Occipital lobe (tissue), 2 donors: ENCODE data around the gene TENT4B. TPM values are rescaled to one million over a fixed set of nuclear protein-coding genes. Genes with fewer than 3 reads are reported as not detected.
"Not testable (repeated sequence)": the region's sequence is repeated elsewhere in the genome, so short reads cannot be mapped to it uniquely, and the experiment has no call there.

ENCODE experiments used
- DNase-seq: peaks from one replicate; lab custom pipeline; 2025; lab: John Stamatoyannopoulos, UW
- total RNA-seq: library from RNA; depleted of rRNA; stranded (reverse); fragments of >200 nt; gene quantifications from one replicate; pipeline ENCODE4 v1.2.3, GENCODE V29; 2014

The TENT4B gene
- total RNA-seq, 1 donor from 2014 or later: 31.4 TPM

- no peak for DNase-seq
Observed at GRCh38 chr16:50154420-50154950, 1.4 kb downstream of the TENT4B start.

- DNase-seq: no peak
Observed at GRCh38 chr16:50155925-50156324, 2.8 kb downstream of the TENT4B start.

DNA sequence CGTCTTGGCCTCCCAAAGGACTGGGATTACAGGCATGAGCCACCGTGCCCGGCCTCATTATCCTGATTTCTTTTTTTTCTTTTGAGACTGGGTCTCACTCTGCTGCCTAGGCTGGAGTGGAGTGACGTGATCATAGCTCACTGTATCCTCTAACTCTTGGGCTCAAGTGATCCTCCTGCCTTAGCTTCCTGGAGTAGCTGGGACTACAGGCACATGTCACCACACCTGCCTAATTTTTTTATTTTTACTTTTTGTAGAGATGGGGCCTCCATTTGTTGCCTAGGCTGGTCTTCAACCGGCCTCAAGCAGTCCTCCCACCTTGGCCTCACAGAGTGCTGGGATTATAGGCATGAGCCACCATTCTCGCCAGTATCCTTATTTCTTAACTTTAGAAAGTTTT, 3.5 kb downstream of the TENT4B start:
- DNase-seq: no peak

DNA sequence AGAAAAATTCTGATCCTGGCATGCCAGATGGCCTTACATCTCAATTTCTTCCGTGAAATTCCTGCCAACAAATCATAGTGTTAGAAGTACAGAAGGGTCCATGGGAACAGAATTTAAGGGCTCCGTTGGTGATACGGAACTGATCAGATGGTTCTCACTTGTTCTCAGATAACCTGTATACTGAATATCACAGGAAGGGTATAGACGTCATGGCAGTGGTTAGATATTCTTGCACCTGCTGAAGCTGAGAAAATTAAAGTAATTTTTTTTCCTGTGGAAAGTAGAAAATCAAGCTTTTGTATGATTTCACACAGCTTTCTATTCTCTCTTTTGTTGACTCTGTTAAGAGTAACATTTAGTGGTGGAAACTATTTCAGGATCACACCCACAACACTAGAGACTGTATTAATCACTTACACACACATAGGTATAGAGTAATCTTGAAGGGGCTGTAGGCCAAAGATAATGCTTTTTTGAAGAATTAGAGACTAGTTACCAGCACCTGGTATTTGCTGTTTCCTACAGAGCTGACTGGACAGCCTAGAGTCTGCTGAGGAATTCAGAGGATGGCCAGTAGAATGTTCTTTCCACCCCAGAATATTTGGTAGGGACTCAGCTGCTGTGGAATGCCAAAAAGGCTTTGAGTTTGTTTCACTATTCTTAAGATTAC, 7.5 kb downstream of the TENT4B start:
- DNase-seq: no peak

GRCh38 chr16:50161950-50162349, 8.8 kb downstream of the TENT4B start:
- DNase-seq: no peak

DNA sequence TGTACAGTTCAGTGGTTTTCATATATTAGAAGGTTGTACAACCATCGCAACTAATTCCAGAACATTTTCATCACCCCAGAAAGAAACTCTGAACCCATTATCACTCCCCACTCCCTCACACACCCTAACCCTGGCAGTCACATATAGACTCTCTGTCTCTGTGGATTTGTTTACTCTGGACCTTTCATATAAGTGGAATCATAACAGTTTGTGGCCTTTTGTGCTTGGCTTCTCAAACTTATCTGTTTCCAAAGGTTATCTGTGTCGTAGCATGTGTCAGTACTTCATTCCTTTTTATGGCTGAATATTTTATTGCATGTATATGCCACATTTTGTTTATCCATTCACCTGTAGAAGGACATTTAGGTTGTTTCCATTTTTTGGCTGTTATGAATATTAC, 12.4 kb downstream of the TENT4B start:
- no peak for DNase-seq

DNA sequence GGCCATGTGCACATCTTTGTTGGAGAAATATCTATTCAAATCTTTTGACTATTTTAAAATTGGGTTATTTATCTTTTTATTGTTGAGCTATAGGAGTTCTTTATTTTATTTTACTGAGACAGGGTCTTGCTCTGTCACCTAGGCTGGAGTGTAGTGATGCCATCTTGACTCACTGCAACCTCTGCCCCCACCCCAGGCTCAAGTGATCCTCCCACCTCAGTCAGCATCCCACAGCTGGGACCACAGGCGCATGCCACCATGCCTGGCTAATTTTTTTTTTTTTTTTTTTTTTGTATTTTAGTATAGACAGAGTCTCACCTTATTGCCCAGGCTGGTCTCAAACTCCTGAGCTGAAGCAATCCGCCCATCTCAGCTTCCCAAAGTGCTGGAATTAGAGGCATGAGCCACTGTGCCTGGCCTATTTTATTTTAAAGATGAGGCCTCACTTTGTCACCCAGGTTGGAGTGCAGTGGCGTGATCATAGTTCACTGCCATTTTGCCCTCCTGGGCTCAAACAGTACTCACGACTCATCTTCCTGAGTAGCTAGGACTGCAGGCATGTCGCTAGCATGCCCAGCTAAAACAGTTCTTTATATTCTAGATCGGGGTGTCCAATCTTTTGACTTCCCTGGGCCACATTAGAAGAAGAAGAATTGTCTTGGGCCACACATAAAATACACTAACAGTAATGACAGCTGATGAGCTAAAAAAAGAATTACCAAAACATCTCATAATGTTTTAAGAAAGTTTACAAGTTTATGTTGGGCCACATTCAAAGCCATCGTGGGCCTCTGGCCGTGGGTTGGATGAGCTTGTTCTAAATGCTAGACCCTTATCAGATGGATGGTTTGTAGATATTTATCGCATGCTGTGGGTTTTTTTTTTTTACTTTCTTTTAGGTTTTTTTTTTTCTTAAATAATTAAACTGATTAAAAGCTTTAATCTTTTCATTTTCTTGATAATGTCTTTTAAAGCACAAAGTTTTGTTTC, 13.7 kb downstream of the TENT4B start:
- no peak for DNase-seq

DNA sequence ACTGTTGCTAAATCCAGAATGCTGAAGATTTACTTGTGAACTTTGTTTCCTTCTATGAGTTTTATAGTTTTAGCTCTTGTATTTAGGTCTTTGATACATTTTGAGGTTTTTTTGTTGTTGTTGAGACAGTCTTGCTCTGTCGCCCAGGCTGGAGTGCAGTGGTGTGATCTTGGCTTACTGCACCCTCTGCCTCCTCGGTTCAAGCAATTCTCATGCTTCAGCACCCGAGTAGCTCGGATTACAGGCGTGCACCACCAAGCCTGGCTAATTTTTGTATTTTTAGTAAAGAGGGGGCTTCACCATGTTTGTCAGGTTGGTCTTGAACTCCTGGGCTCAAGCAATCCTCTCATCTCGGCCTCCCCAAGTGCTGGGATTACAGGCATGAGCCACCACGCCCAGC, 14.4 kb downstream of the TENT4B start:
- no peak for DNase-seq

DNA sequence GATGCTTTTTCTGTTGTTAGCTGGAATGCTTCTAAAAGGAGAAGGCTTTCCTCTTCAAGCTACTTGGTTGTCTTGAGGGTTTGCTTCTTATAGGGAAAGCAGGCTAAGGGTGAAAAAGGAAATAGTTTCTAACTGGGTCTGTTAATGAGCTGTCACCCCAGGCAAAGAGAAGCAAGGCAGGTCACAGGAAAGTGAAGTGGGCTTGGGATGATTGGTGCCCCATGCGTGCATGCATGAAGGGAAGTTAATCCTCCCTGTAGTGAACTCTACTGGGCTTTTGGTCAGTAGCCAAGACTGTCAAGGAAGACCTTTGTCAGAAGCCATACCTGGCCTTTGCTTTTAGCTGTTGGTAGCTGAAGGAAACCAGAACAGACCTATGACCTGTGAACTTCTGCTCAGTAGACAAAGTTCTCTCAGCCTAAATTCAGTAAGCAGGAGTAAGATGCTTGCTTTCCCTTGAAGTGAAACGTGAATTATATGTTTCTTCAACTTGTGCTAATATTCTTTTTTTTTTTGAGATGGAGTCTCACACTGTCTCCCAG, 16.5 kb downstream of the TENT4B start:
- DNase-seq: no peak

GRCh38 chr16:50171773-50172172, 18.7 kb downstream of the TENT4B start:
- not testable (repeated sequence) for DNase-seq

- DNase-seq: no peak
Observed at GRCh38 chr16:50172195-50172922, 19.3 kb downstream of the TENT4B start.

- no peak for DNase-seq
Observed at GRCh38 chr16:50173316-50173715, 20.2 kb downstream of the TENT4B start.

GRCh38 chr16:50178491-50178941, 25.4 kb downstream of the TENT4B start:
- no peak for DNase-seq

DNA sequence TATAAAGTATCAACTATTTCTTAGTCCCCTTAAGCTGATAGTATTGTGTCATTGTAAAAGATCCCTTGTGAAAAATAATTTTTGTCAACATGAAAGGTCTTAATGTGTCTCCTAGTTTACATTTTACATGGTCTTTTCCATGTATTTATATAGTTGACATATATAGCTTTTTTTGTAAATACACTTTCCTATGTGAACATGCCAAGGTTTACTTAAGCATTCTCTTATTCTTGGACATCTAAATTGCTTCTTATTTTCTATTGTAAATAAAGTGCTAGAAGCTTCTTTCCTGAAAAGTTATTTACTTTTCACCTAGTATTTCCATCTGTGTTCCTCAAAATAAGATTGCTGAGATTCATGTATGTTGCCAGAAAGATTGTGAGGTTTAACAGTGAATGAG, 29.3 kb downstream of the TENT4B start:
- DNase-seq: no peak

- no peak for DNase-seq
Observed at GRCh38 chr16:50183316-50183715, 30.2 kb downstream of the TENT4B start.

GRCh38 chr16:50185005-50185505, 31.9 kb downstream of the TENT4B start:
- no peak for DNase-seq

GRCh38 chr16:50188619-50189136, 35.6 kb downstream of the TENT4B start:
- no peak for DNase-seq

- no peak for DNase-seq
Observed at GRCh38 chr16:50190292-50190691, 37.2 kb downstream of the TENT4B start.

- DNase-seq: no peak
Observed at GRCh38 chr16:50192386-50193050, 39.4 kb downstream of the TENT4B start.

GRCh38 chr16:50193594-50193993, 40.5 kb downstream of the TENT4B start:
- no peak for DNase-seq
